Right forelimb (tissue), 1 donor: ENCODE results near the gene TMED7.

Experiments
- DNase-seq: peaks from one replicate; pipeline ENCODE4 v3.0.0-alpha.2; 2018

TMED7 gene

DNA sequence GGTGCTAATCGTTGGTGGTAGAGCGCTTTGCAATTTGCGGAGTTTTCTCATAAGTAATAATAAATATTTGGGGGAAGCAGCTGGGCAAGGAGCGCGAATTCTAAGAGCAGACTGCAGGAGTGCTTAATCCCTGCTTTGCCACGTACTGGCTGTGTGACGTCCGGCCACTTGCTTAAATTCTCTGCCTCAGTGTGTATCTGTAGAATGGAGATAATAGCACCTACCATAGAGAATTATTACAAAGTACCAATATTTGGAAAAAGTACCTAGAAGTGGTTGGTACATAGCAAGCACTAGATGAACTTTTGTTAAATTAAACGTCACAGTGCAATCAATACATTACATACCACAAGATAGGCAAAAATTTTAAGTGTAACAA, 598 bp upstream of the TMED7 start:
- no peak for DNase-seq

- no peak for DNase-seq
Measured at GRCh38 chr5:115624994-115625393, 842 bp downstream of the TMED7 start.

GRCh38 chr5:115623658-115624057, 2.2 kb downstream of the TMED7 start:
- no peak for DNase-seq

GRCh38 chr5:115621365-115621900, 4.4 kb downstream of the TMED7 start:
- DNase-seq, result no peak

DNA sequence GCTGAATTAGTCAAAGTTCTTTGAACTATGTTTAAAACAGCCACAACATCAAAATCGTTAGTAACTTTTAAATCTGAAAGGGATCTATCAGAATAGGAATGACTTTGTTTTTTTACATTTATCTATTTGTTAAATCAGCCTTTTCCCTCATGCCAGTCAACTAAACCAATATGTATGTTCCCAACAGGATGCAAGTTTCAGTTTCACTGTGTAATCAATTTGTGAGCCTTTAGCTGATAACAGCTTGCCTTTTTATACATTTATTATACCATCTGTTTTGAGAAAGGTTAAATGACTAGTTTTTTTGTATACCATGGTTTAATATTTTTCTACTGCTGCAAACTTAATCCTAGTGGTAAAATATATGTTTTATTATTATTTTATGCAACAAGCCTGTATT, 8.9 kb downstream of the TMED7 start:
- DNase-seq, result no peak

DNA sequence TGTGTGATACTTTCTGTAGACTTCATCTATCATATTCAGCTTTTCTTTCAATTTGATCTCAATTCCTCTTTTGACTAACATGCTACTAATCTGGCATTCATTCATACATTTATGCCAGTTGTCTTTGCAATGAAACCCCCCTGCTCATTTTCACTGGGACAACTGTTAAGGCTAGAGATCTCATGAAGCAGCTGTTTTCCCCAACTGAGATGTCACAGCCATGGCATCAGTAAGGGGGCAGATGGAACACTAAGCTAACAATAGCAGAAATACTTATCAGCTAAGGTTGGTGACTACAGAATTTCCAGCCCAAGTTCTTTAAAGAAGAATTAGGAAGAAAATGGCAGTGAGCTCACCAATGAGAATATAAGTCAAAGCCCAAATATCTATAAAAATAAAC, 9.4 kb downstream of the TMED7 start:
- no peak for DNase-seq

DNA sequence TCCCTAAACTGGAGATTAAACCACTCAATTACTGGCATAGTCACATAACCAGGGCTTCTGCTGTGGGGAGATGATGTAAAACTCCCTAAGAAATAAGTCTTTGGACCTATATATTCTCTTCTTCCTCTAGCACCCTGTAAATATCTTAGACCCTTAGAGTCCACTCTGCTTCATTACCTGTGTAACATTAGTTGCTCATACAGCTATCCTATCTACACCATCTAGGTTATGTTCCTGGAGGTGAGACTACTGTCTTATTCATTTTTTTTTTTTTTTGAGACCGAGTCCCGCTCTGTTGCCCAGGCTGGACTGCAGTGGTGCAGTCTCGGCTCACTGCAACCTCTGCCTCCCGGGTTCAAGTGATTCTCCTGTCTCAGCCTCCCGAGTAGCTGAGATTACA, 14.0 kb downstream of the TMED7 start:
- no peak for DNase-seq

DNA sequence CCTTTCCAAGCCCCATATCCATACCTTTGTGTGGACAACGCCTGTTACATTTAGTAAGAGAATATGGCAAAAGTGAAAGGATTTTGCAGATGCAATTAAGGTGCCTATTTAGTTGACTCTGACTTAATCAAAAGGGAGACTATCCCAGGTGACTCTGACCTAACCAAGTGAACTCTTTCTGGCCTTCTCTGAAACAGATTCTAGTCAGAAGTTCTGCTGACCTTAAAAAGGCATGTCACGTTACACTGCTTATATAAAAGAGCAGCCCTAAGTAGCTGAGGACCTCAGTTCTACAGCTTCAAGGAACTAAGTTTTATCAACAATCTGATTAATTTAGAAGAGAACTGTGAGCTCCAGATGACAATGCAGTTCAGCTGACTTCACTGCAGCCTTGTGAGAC, 17.9 kb downstream of the TMED7 start:
- DNase-seq, result no peak

- no peak for DNase-seq
Measured at GRCh38 chr5:115605436-115605835, 20.4 kb downstream of the TMED7 start.

- no peak for DNase-seq
Measured at GRCh38 chr5:115602591-115603125, 23.2 kb downstream of the TMED7 start.

- DNase-seq, result peak; percentile 86
Measured at GRCh38 chr5:115601701-115602590, 23.9 kb downstream of the TMED7 start, which contains the start of gene TICAM2. Gene TICAM2, minus strand, starts transcription at chr5:115602479. Its CDS starts 21,223 bp downstream, at chr5:115581256.

DNA sequence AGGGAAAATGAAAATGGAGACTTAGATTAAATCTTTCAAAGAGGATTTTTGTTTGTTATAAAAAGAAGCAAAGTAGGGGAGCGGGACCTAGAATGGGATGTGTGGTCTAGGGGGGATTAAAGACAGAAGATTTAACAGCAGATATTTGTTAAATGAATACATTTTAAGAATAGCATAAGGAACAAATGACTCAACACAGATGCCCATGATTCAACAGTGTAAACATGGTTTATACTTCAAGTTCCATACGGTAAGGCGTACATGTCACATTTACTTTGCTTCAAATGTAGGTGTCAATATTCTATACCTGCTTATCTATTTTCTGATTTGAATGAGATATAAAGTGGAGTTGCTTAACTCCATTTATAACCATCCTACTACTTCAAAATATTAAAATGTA, 25.1 kb downstream of the TMED7 start:
- DNase-seq, result no peak

DNA sequence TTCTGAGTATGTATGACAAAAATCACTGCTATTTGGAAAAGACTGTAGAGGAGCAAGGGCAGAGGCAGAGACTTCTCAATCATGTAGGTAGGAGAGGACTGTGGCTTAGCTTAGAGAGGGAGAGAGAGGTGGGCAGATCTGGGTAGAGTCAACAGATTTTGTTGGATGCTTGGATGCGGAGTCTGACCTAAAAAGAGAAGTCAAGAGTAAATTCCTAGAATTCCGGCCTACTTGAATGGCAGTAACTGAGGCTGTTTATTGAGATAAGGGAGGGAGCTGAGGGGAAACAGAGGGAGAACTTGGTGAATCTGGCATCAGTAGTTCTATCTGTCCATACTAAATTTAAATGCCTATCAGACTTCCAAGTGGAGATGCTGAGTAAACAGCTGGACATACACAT, 25.9 kb downstream of the TMED7 start:
- DNase-seq, result no peak

DNA sequence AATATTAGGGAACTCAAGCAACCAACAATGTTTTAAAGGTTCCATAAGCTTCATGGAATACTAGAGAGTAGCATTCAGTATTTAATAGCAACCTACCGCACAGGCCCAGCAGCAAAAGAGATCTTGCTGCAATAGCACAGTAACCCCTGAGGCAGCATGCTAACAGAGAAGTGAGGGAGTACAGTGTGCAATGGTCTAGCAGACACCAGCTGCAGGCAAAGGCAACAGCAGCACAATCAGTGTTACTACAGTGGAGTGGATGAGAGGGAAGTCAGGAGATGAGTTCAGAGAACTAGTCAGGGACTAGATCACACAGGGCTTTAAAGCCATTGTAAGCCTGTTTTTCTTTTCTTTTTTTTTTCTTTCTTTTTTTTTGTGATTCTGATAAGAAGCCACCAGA, 26.3 kb downstream of the TMED7 start:
- DNase-seq, result no peak

- DNase-seq, result no peak
Measured at GRCh38 chr5:115594128-115595047, 31.4 kb downstream of the TMED7 start.

DNA sequence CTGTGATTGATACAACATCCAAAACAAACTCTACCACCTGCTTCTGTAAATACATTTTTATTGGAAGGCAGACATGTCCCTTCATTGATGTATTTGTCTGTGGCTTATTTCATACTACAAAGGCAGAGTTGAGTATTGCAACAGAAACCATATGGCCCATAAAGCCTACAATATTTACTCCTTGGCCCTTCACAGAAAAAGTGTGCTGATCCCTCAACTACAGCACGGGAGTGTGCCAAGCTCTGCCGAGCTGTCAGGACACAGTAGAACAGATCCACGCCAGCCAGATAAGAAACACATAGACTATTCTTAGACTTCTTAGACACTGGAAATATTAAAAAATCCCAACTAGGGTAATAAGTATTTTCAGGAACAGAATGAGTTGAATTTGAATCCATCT, 36.8 kb downstream of the TMED7 start:
- DNase-seq, result no peak

GRCh38 chr5:115588640-115589039, 37.2 kb downstream of the TMED7 start:
- DNase-seq, result no peak

DNA sequence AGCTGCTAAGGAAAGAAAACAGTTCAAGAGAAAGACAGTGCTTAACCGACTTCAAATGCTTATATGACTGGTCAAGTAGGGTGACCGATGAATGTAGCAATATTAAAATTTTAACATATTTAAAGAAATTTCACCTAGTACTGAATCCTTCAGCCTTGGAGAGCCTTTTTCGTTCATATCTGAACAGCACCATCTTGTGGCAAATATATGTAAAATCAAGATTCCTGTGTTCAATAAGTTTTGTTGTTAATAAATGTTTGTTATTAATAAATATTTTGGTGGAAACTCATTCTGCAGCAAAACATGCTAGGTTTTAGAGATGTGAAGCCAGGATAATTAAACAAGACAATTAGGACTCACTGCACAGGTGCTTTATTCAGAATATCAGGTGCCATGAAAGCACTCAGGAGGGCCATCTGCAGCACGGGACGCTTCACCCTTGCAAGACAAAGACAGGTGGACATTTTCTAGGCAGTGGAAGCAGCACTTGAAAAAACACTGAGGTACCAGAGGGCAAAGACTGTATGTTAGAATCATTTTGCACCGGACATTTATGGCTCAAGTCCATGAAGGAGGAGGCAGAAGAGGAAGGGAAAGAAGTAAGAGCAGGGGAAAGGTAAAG, 39.2 kb downstream of the TMED7 start:
- DNase-seq, result no peak

- no peak for DNase-seq
Measured at GRCh38 chr5:115585265-115585664, 40.6 kb downstream of the TMED7 start.

- no peak for DNase-seq
Measured at GRCh38 chr5:115584501-115584900, 41.3 kb downstream of the TMED7 start.

- DNase-seq, result no peak
Measured at GRCh38 chr5:115583474-115583873, 42.4 kb downstream of the TMED7 start.

DNA sequence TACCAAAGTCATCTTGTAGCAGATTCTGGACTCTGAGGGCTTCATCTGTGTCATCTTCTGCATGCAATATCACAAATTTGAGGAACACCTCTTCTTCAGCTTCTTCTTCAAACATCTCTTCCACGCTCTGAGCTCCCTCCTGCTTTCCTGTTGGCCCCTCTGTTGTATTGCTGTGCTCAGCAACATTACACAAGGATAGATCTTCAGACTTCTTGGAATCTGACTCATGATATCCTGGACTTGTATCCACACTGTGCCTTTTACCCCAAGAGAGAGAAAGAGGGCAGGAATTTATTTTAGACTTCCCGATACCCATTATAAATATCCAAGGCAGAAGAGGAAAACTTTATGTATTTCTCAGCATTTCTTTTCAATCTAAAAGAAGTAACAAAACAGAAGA, 44.9 kb downstream of the TMED7 start:
- no peak for DNase-seq

GRCh38 chr5:115579747-115580173, 46.1 kb downstream of the TMED7 start:
- no peak for DNase-seq
